ENCODE results near the gene LRRC8E.

- TF ChIP-seq SIRT6 (IDR thresholded peaks at IDR 0.05; ENCODE audit: low read length) = no peak
- no peak for TF ChIP-seq KDM1A (IDR thresholded peaks at IDR 0.05; ENCODE audit: borderline replicate concordance, low read length)
- no peak for TF ChIP-seq TAF1 (IDR thresholded peaks at IDR 0.05; ENCODE audit: low read depth, low read length)
- TF ChIP-seq MAX (IDR thresholded peaks at IDR 0.05) = no peak
- TF ChIP-seq, protein P1, sequence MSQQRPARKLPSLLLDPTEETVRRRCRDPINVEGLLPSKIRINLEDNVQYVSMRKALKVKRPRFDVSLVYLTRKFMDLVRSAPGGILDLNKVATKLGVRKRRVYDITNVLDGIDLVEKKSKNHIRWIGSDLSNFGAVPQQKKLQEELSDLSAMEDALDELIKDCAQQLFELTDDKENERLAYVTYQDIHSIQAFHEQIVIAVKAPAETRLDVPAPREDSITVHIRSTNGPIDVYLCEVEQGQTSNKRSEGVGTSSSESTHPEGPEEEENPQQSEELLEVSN (IDR thresholded peaks at IDR 0.05) = no peak
- TF ChIP-seq SP2 (IDR thresholded peaks at IDR 0.05; ENCODE audit: low read length) = no peak
- TF ChIP-seq SIX5 (IDR thresholded peaks at IDR 0.05; ENCODE audit: low read depth, low read length) = no peak
- TF ChIP-seq JUN (IDR thresholded peaks at IDR 0.05; ENCODE audit: low read depth, low read length) = no peak
- TF ChIP-seq, protein P2, sequence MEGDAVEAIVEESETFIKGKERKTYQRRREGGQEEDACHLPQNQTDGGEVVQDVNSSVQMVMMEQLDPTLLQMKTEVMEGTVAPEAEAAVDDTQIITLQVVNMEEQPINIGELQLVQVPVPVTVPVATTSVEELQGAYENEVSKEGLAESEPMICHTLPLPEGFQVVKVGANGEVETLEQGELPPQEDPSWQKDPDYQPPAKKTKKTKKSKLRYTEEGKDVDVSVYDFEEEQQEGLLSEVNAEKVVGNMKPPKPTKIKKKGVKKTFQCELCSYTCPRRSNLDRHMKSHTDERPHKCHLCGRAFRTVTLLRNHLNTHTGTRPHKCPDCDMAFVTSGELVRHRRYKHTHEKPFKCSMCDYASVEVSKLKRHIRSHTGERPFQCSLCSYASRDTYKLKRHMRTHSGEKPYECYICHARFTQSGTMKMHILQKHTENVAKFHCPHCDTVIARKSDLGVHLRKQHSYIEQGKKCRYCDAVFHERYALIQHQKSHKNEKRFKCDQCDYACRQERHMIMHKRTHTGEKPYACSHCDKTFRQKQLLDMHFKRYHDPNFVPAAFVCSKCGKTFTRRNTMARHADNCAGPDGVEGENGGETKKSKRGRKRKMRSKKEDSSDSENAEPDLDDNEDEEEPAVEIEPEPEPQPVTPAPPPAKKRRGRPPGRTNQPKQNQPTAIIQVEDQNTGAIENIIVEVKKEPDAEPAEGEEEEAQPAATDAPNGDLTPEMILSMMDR (IDR thresholded peaks at IDR 0.05; ENCODE audit: control extremely low read depth in 1 of 3, insufficient read depth in 1 of 3, low read depth in 1 of 3, low read length in 3 of 3) = no peak
- TF ChIP-seq TBP (IDR thresholded peaks at IDR 0.05; ENCODE audit: low read depth, low read length) = no peak
- no peak for TF ChIP-seq RFX5 (IDR thresholded peaks at IDR 0.05; ENCODE audit: borderline replicate concordance, low read depth, low read length)
- no peak for TF ChIP-seq YY1 (IDR thresholded peaks at IDR 0.05; ENCODE audit: low read depth, low read length)
- TF ChIP-seq POLR2AphosphoS5 (IDR thresholded peaks at IDR 0.05; ENCODE audit: low read depth, low read length) = no peak
Measured at GRCh38 chr19:7850945-7851622, 37.2 kb upstream of the LRRC8E start.

Measured in H1 (cell line).